Stimulated activated effector memory CD8-positive, alpha-beta T cell treated with anti-CD3 and anti-CD28 coated beads, Interleukin-12 subunit alpha, Interleukin-12 subunit beta, amount 100 ng/mL, for 72 hours (primary cell): ENCODE measurements around the gene PLCZ1.
"Not testable (repeated sequence)": the region's sequence is repeated elsewhere in the genome, so short reads cannot be mapped to it uniquely, and the experiment has no call there.

Experiments
- ATAC-seq: fragments of 150-1000 bp; cut with Tn5 transposase; 2 replicates; pipeline ENCODE4 v1.10.0; 2021
- DNase-seq, 2 donors: peaks; one replicate each; pipeline ENCODE4 v3.0.0; 2021 to 2022; ENCODE audit warnings: low spot score in 2 of 2
- H3K27ac Mint-ChIP-seq: one replicate; pipeline ENCODE4 v1.8.0; 2022; ENCODE audit warnings: mild to moderate bottlenecking, mixed read lengths
- H3K36me3 Mint-ChIP-seq: one replicate; pipeline ENCODE4 v1.8.0; 2022; ENCODE audit warnings: mild to moderate bottlenecking, mixed read lengths
- H3K4me1 Mint-ChIP-seq: one replicate; pipeline ENCODE4 v1.8.0; 2022; ENCODE audit warnings: mixed read lengths
- H3K4me3 Mint-ChIP-seq: one replicate; pipeline ENCODE4 v1.8.0; 2022; ENCODE audit warnings: mild to moderate bottlenecking, mixed read lengths
- H3K9me3 Mint-ChIP-seq: one replicate; pipeline ENCODE4 v1.8.0; 2022; ENCODE audit warnings: mixed read lengths

The PLCZ1 gene

GRCh38 chr12:18720690-18721089 is 17.1 kb downstream of the PLCZ1 start:
- ATAC-seq (no peak), DNase-seq (no peak)
- peaks cover 6% of the 10 kb centered on the region for H3K9me3 Mint-ChIP-seq
- H3K4me3 Mint-ChIP-seq = no peak overlapping the region
- no peaks in the 10 kb centered on the region for H3K36me3 Mint-ChIP-seq
- no peaks in the 10 kb centered on the region for H3K4me1 Mint-ChIP-seq
- H3K27ac Mint-ChIP-seq = no peak overlapping the region

- DNase-seq (no peak), ATAC-seq (no peak)
- Mint-ChIP-seq H3K4me3 (no peak overlapping the region), H3K9me3 (peaks cover 6% of the 10 kb centered on the region), H3K4me1 (no peaks in the 10 kb centered on the region), H3K27ac (no peak overlapping the region), H3K36me3 (no peaks in the 10 kb centered on the region)
These were observed 17.8 kb downstream of the PLCZ1 start for GRCh38 chr12:18719922-18720510.

GRCh38 chr12:18718462-18718861 is 19.4 kb downstream of the PLCZ1 start:
- no peaks in the 10 kb centered on the region for H3K4me1 Mint-ChIP-seq
- DNase-seq (no peak), ATAC-seq (no peak)
- H3K9me3 Mint-ChIP-seq = no peaks in the 10 kb centered on the region
- H3K36me3 Mint-ChIP-seq = no peaks in the 10 kb centered on the region
- H3K4me3 Mint-ChIP-seq = no peak overlapping the region
- H3K27ac Mint-ChIP-seq = no peak overlapping the region

GRCh38 chr12:18716236-18716635 is 21.6 kb downstream of the PLCZ1 start:
- H3K9me3 Mint-ChIP-seq = no peaks in the 10 kb centered on the region
- H3K27ac Mint-ChIP-seq = no peak overlapping the region
- H3K4me3 Mint-ChIP-seq = no peak overlapping the region
- no peaks in the 10 kb centered on the region for H3K36me3 Mint-ChIP-seq
- DNase-seq (no peak), ATAC-seq (no peak)
- H3K4me1 Mint-ChIP-seq = no peaks in the 10 kb centered on the region

GRCh38 chr12:18706798-18707197 is 31.0 kb downstream of the PLCZ1 start:
- ATAC-seq = no peak
- no peak overlapping the region for H3K27ac Mint-ChIP-seq
- DNase-seq = no peak
- no peak overlapping the region for H3K4me3 Mint-ChIP-seq
- H3K9me3 Mint-ChIP-seq = peaks cover 17% of the 10 kb centered on the region
- no peaks in the 10 kb centered on the region for H3K4me1 Mint-ChIP-seq
- no peaks in the 10 kb centered on the region for H3K36me3 Mint-ChIP-seq

- H3K27ac Mint-ChIP-seq = no peak overlapping the region
- peaks cover 14% of the 10 kb centered on the region for H3K9me3 Mint-ChIP-seq
- ATAC-seq (no peak), DNase-seq (no peak)
- H3K36me3 Mint-ChIP-seq = no peaks in the 10 kb centered on the region
- no peaks in the 10 kb centered on the region for H3K4me1 Mint-ChIP-seq
- H3K4me3 Mint-ChIP-seq = no peak overlapping the region
These were observed 33.9 kb downstream of the PLCZ1 start for GRCh38 chr12:18703911-18704310.

GRCh38 chr12:18703321-18703720 is 34.5 kb downstream of the PLCZ1 start:
- H3K4me3 Mint-ChIP-seq = no peak overlapping the region
- no peaks in the 10 kb centered on the region for H3K36me3 Mint-ChIP-seq
- H3K9me3 Mint-ChIP-seq = peaks cover 14% of the 10 kb centered on the region
- no peak for ATAC-seq
- no peak overlapping the region for H3K27ac Mint-ChIP-seq
- H3K4me1 Mint-ChIP-seq = no peaks in the 10 kb centered on the region
- DNase-seq = no peak

GRCh38 chr12:18700271-18700670 is 37.5 kb downstream of the PLCZ1 start:
- Mint-ChIP-seq H3K4me1 (no peaks in the 10 kb centered on the region), H3K9me3 (peaks cover 7% of the 10 kb centered on the region), H3K4me3 (no peak overlapping the region), H3K36me3 (no peaks in the 10 kb centered on the region), H3K27ac (no peak overlapping the region)
- ATAC-seq (no peak), DNase-seq (no peak)

GRCh38 chr12:18696971-18697602 is 40.7 kb downstream of the PLCZ1 start:
- no peak for DNase-seq

GRCh38 chr12:18693986-18694385 is 43.8 kb downstream of the PLCZ1 start:
- not testable (repeated sequence) for H3K27ac Mint-ChIP-seq, ATAC-seq, H3K4me1 Mint-ChIP-seq, H3K36me3 Mint-ChIP-seq, H3K9me3 Mint-ChIP-seq, H3K4me3 Mint-ChIP-seq, DNase-seq

More at GRCh38 chr12:18696971-18697602, 40.7 kb downstream of the PLCZ1 start:
- Mint-ChIP-seq H3K36me3 (no peaks in the 10 kb centered on the region), H3K9me3 (peaks cover 7% of the 10 kb centered on the region), H3K4me1 (no peaks in the 10 kb centered on the region), H3K27ac (no peak overlapping the region), H3K4me3 (no peak overlapping the region)
- no peak for ATAC-seq

- no peak overlapping the region for H3K4me3 Mint-ChIP-seq
- DNase-seq (no peak), ATAC-seq (no peak)
- no peaks in the 10 kb centered on the region for H3K4me1 Mint-ChIP-seq
- no peak overlapping the region for H3K27ac Mint-ChIP-seq
- peaks cover 9% of the 10 kb centered on the region for H3K9me3 Mint-ChIP-seq
- H3K36me3 Mint-ChIP-seq = no peaks in the 10 kb centered on the region
These were observed 47.2 kb downstream of the PLCZ1 start for GRCh38 chr12:18690653-18691052.

GRCh38 chr12:18689771-18690170 is 48.0 kb downstream of the PLCZ1 start:
- Mint-ChIP-seq H3K9me3 (peaks cover 9% of the 10 kb centered on the region), H3K27ac (no peak overlapping the region), H3K4me3 (no peak overlapping the region), H3K36me3 (no peaks in the 10 kb centered on the region), H3K4me1 (no peaks in the 10 kb centered on the region)
- no peak for ATAC-seq
- no peak for DNase-seq

GRCh38 chr12:18684430-18684829 is 53.4 kb downstream of the PLCZ1 start:
- Mint-ChIP-seq H3K9me3 (peaks cover 4% of the 10 kb centered on the region), H3K4me1 (no peaks in the 10 kb centered on the region), H3K4me3 (no peak overlapping the region), H3K27ac (no peak overlapping the region), H3K36me3 (no peaks in the 10 kb centered on the region)
- ATAC-seq (no peak), DNase-seq (no peak)

GRCh38 chr12:18683327-18684013 is 54.3 kb downstream of the PLCZ1 start:
- ATAC-seq = no peak
- DNase-seq = no peak
- no peak overlapping the region for H3K27ac Mint-ChIP-seq
- no peaks in the 10 kb centered on the region for H3K36me3 Mint-ChIP-seq
- no peak overlapping the region for H3K4me3 Mint-ChIP-seq
- H3K9me3 Mint-ChIP-seq = peaks cover 4% of the 10 kb centered on the region
- H3K4me1 Mint-ChIP-seq = no peaks in the 10 kb centered on the region

GRCh38 chr12:18681818-18682217 is 56.0 kb downstream of the PLCZ1 start:
- no peak overlapping the region for H3K4me3 Mint-ChIP-seq
- ATAC-seq = no peak
- no peak overlapping the region for H3K27ac Mint-ChIP-seq
- H3K36me3 Mint-ChIP-seq = no peaks in the 10 kb centered on the region
- DNase-seq = no peak
- H3K9me3 Mint-ChIP-seq = peaks cover 4% of the 10 kb centered on the region
- H3K4me1 Mint-ChIP-seq = no peaks in the 10 kb centered on the region

GRCh38 chr12:18676996-18677588 is 60.7 kb downstream of the PLCZ1 start:
- peaks cover 8% of the 10 kb centered on the region for H3K9me3 Mint-ChIP-seq
- H3K27ac Mint-ChIP-seq = no peak overlapping the region
- DNase-seq = no peak

More at GRCh38 chr12:18676996-18677588, 60.7 kb downstream of the PLCZ1 start:
- Mint-ChIP-seq H3K4me3 (no peak overlapping the region), H3K4me1 (no peaks in the 10 kb centered on the region), H3K36me3 (no peaks in the 10 kb centered on the region)
- ATAC-seq = no peak
